ENCODE measurements around the gene ZNF536.

Gene ZNF536

GRCh38 chr19:30529876-30530275 lies 157.7 kb downstream of the ZNF536 start:
- DNase-seq (ENCODE audit: low read depth): no peak

GRCh38 chr19:30530751-30531150 lies 158.6 kb downstream of the ZNF536 start:
- DNase-seq (ENCODE audit: low read depth): no peak

- DNase-seq (ENCODE audit: low read depth): no peak
Measured at GRCh38 chr19:30535011-30535410, 162.8 kb downstream of the ZNF536 start.

GRCh38 chr19:30536975-30537374 lies 164.8 kb downstream of the ZNF536 start:
- no peak for DNase-seq (ENCODE audit: low read depth)

- DNase-seq (ENCODE audit: low read depth): no peak
Measured at GRCh38 chr19:30539315-30539714, 167.1 kb downstream of the ZNF536 start.

GRCh38 chr19:30539981-30540380 lies 167.8 kb downstream of the ZNF536 start:
- DNase-seq (ENCODE audit: low read depth): no peak

- no peak for DNase-seq (ENCODE audit: low read depth)
Measured at GRCh38 chr19:30540761-30541160, 168.6 kb downstream of the ZNF536 start.

GRCh38 chr19:30541575-30541974 lies 169.4 kb downstream of the ZNF536 start:
- DNase-seq (ENCODE audit: low read depth): no peak

GRCh38 chr19:30543243-30543945 lies 171.2 kb downstream of the ZNF536 start:
- no peak for DNase-seq (ENCODE audit: low read depth)

GRCh38 chr19:30545752-30546151 lies 173.6 kb downstream of the ZNF536 start:
- no peak for DNase-seq (ENCODE audit: low read depth)

- DNase-seq (ENCODE audit: low read depth): no peak
Measured at GRCh38 chr19:30546332-30546731, 174.1 kb downstream of the ZNF536 start.

GRCh38 chr19:30547246-30547645 lies 175.1 kb downstream of the ZNF536 start:
- no peak for DNase-seq (ENCODE audit: low read depth)

GRCh38 chr19:30549151-30549550 lies 177.0 kb downstream of the ZNF536 start:
- no peak for DNase-seq (ENCODE audit: low read depth)

- DNase-seq (ENCODE audit: low read depth): no peak
Measured at GRCh38 chr19:30551271-30551670, 179.1 kb downstream of the ZNF536 start.

GRCh38 chr19:30552593-30552992 lies 180.4 kb downstream of the ZNF536 start:
- DNase-seq (ENCODE audit: low read depth): no peak

- DNase-seq (ENCODE audit: low read depth): no peak
Measured at GRCh38 chr19:30555075-30555790, 183.0 kb downstream of the ZNF536 start.

- DNase-seq (ENCODE audit: low read depth): no peak
Measured at GRCh38 chr19:30555791-30556110, 183.6 kb downstream of the ZNF536 start.

- DNase-seq (ENCODE audit: low read depth): no peak
Measured at GRCh38 chr19:30556230-30556711, 184.1 kb downstream of the ZNF536 start.

GRCh38 chr19:30557212-30557611 lies 185.0 kb downstream of the ZNF536 start:
- no peak for DNase-seq (ENCODE audit: low read depth)

GRCh38 chr19:30557927-30558557 lies 185.9 kb downstream of the ZNF536 start:
- DNase-seq (ENCODE audit: low read depth): no peak

GRCh38 chr19:30558793-30559192 lies 186.6 kb downstream of the ZNF536 start:
- DNase-seq (ENCODE audit: low read depth): no peak

- DNase-seq (ENCODE audit: low read depth): no peak
Measured at GRCh38 chr19:30559446-30559845, 187.3 kb downstream of the ZNF536 start.

GRCh38 chr19:30562981-30563380 lies 190.8 kb downstream of the ZNF536 start:
- DNase-seq (ENCODE audit: low read depth): no peak

Data from stimulated activated CD8-positive, alpha-beta memory T cell treated with anti-CD3 and anti-CD28 coated beads, Interleukin-15, amount 100 ng/mL, for 24 hours (primary cell).